DMS53 treated with DMSO at 0.1 percent for 48 hours (cell line): ENCODE measurements around the gene RNF133.
A peak's percentile ranks its signal among the peaks of the same experiment; 100 is the strongest.
"Not testable (repeated sequence)": the region's sequence is repeated elsewhere in the genome, so short reads cannot be mapped to it uniquely, and the experiment has no call there.

Source experiments
- DNase-seq: peaks from one replicate; lab custom pipeline; 2025; ENCODE audit not compliant: unreplicated experiment; lab: John Stamatoyannopoulos, UW

The RNF133 gene

DNA sequence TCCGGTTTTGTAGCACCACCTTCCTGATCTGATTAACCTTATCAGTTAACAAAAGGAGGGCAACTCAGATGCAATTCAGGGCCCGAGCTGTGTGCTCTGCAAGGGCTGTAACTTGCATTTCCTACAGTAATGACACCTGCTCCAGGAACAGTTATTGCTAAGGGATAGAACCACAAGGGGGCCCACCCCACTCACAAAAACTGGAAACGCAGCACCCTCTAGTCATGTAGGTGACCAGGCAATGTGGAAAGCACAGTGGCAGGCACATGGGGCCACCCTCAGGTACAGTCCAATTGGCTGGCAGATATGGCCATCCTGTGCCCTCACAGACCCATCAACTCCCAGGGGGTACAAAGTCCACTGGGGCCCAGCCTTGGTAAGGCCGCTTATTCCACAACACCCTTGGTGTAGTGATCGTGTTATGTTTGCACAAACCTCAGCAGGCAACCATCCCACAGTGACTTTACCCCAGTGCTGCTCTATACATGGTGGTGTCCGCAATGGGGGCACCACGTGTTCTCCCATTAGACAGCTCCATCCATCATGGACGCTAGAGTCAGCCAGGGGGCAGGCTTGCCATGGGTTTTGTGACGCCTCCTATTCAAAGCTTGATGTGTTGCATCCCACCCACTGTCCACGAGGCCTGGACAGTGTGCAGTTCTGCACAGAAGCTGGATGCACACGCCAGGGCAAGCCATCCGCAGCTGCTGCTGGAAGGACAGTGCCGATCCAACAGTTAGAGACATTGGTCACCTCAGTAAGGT is 9.4 kb downstream of the RNF133 start:
- no peak for DNase-seq

DNA sequence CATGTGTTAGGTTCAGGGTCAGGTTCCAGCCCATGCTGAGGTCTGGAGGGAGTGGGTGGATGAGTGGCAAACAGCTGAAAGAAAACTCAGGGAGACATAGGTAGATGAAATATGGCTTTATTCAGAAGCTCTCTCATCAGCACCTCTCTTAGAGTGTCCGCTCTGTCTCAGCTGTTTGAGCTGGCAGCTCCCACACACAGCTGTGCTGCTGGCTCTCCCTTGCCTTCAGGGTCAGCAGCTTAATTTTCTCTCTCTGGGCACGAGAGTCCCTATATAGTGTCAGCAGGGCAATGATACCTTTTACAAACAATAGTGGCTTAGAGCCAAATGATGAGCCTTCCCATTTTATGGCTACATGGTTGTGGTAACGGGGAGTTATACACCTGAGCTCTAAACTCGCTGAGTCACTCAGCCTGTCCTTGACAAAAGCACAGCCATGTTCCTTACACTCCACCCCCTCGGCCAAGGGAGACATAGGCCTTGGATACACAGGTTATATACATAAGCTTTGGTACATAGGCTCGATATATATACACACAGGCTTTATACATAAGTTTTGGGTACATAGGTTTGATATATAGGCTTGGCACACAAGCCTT is 10.4 kb downstream of the RNF133 start:
- no peak for DNase-seq

DNA sequence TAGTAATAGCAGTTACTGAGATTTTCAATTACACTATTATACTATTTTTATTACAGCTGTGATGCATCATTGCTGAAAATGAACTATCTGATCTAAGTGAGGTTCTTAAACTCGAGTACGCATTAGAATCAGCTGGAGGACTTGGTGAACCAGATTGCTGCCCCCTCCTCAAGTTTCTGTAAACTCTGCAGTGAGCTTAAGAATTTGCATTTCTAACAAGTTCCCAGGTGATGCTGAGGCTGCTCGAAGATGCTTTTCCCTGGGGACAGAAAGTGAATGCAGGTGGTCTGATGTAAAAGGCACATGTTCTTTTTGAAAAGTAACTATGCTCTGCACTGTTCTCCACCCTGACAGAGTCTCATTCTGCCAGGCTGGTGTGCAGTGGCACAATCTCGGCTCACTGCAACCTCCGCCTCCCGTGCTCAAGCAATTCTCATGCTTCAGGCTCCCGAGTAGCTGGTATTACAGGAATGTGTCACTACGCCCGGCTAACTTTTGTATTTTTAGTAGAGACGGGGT is 12.5 kb downstream of the RNF133 start:
- DNase-seq = no peak

DNA sequence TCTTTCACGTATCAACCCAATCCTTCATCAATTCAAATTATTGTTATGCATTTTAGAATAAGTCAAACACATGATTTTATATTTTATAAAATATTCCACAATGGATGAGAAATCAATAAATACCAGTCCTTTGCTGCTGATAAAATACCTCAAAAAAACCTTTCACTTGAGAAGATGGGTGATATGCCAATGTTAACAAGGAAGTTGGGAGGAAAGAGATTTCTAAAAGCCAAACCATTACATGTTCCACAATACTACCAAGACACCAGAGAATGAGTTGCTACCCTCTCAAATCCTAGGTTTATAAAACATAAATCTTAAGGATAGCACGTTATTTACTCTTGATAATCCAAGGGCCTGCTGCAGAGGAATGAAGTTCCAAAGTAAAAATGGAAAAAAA is 14.4 kb downstream of the RNF133 start:
- no peak for DNase-seq

DNA sequence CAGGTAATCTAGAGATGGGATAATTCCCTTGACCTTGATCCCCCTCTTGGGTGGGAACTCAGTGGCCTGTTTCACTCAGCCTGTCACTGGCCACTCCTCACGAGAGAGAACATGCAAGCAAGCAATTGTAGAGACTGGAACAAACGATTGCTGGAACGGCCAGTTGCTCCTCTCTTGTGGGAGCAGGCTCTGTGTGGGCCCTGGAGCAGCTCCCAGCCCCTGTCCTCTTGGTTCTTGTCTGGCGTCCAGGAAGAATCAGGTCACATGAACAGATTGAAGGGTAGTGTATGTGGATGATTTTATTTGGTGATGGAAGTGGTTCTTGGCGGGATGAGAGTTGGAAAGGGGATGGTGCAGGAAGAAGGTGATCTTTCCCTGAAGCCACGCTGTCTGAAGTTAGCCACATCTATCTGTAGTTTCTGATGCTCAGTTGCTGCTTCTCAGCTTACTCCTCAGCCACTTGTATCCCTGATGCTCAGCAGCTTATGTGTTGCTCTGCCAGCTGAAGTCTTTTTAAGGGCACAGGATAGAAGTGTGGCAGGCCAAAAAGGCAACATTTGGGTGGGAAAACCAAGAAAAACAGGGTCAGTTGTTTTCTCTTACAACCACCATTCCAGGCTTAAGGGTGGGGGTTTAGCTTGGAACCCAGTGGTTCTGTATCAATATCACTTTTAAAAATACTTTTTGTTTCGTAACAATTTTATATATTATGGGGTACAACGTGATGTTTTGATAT is 15.9 kb downstream of the RNF133 start:
- DNase-seq = no peak

DNA sequence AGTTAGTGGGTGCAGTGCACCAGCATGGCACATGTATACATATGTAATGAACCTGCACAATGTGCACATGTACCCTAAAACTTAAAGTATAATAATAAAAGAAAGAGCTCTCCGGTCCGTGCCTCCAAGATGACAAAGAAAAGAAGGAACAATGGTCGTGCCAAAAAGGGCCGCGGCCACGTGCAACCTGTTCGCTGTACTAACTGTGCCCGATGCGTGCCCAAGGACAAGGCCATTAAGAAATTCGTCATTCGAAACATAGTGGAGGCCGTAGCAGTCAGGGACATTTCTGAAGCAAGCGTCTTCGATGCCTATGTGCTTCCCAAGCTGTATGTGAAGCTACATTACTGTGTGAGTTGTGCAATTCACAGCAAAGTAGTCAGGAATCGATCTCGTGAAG is 17.7 kb downstream of the RNF133 start:
- not testable (repeated sequence) for DNase-seq

DNA sequence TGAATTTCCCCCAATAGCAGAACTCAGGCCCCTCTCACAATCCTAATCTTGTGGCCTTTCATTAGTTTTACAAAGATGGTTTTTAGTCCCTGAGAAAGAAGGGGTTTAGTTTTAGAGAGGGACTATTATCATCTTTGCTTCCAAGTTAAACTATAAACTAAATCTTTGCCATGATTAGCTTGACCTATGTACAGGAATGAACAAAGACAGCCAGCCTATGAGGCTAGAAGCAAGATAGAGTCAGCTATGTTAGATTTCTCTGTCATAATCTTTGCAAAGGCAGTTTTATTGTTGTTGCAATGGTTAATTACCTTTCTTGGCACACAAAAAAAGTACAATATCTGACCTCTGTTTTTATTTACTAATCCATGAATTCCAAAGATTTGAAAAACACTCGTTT is 19.1 kb downstream of the RNF133 start:
- DNase-seq = peak; percentile 10

DNA sequence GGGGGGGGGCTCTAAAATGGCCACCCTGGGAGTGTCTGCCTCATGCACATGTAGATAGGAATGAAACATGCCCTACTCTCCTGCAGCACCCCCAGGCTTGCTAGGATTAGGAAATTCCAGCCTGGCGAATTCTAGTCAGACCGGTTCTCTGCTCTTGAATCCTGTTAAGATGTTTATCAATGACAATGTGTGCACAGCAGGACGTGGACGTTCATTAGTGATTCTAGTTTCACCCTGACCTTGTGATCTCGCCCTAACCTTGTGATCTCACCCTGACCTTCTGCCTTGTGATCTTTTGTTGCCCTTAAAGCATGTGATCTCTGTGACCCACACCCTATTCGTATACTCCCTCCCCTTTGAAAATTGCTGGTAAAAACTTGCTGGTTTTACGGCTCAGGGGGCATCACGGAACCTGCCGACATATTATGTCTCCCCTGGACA is 19.6 kb downstream of the RNF133 start:
- peak; percentile 91 for DNase-seq

DNA sequence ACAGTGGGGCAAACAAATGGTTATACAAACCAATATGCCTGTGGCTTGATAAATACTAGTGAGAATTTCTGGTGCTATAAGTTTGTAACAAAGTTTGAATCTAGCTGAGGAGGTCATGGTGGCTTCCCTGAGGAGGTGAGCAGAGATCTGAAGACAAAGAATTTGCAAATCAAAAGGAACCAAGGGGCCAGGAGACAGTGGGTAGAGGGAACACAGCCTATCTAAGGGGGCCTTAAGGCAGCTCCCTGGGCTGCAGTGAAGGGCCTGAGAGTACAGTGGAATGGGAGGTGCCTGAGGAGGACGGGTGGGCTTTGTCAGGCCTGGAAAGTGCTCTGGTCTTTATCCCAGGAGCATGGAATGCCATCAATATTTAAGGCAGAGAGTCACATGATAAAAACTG is 21.8 kb downstream of the RNF133 start:
- no peak for DNase-seq

DNA sequence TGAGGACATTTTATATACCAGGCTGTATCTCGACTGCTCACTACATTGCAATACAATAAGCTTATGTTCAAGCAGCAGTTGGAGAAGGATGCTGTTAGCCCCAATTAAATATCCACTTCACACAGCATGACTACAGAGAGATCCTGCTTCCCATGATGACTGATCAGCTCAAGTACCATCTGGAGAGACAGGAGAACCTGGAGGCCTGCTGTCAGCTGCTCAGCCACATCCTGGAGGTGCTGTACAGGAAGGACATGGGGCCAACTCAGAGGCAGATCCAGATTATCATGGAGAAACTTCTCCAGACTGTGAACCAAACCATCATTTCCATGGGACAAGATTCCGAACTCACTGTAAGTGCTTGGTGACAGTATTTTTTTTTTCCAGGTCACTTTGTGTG is 22.5 kb downstream of the RNF133 start:
- DNase-seq = peak; percentile 92

DNA sequence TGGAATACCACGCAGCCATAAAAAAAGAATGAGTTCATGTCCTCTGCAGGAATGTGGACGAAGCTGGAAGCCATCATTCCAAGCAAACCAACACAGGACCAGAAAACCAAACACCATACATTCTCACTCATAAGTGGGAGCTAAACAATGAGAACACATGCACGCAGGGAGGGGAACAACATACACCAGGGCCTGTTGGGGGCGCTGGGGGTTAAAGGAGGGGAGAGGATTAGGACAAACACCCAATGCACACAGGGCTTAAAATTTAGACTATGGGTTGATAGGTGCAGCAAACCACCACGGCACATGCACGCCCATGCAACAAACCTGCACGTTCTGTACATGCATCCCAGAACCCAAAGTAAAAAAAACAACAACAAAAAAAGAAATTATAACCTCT is 23.3 kb downstream of the RNF133 start:
- no peak for DNase-seq

DNA sequence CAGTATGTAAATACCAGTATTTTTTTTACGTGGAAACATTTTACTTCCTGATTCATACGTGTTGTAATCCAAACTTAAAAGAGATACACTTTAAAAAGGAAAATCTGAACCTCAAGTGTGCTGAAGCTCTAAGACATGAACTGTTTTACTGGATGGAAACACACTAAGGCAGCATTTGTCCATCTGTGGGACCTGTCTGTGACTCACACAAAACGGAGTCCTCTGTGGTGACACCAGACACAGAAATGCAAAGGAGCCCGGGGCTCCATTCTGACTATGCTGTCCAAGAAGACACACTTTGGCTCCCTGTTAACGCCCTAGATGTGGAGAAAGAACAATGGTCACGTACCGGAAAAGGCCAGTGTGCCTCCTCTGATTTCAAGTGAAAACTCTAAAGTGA is 23.9 kb downstream of the RNF133 start:
- no peak for DNase-seq

DNA sequence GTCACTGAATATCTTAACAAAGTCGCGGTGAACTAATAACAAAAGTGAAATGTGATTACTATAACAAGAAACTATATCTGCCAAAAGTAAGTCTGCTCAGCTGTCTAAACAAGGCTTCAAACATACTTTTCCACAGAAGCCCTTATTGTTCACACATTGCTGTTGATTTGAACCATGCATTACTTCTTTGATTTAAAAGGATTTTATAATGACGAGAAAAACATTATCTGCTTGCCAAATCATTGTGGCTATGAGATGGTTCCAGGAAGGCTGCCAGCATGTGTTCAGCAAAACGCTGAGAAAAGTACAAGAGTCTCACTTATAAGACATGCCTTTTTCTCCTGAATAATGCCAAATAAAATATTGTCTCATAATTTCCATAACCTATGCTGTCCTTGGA is 24.4 kb downstream of the RNF133 start:
- no peak for DNase-seq

DNA sequence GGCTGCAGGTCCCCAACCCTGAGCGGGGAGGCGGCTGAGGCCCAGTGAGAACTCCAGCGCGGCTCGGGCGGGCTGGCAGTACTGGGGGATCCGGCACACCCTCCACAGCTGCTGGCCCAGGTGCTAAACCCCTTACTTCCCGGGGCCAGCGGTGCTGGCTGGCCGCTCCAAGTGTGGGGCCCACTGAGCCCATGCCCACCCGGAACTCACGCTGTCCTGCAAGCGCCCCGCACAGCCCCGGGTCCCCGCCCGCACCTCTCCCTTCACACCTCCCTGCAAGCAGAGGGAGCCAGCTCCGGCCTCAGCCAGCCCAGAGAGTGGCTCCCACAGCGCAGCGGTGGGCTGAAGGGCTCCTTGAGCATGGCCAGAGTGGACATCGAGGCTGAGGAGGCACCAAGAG is 25.0 kb downstream of the RNF133 start:
- no peak for DNase-seq

DNA sequence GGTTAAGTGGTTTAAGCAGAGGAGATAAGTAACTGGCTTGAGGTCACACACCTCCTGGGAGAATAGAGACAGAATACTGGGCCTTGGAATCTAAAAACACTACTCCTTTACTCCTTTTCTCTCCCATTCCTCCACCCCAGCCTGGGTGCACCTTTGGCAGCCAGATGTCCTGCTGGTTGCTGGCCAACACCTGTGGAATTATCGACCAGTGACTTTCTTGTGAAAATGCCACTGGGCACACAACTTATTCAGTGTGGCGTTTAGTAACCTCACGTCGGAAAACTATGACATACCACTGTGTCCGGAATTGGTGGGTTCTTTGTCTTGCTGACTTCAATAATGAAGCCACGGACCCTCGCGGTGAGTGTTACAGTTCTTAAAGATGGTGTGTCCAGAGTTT is 26.4 kb downstream of the RNF133 start:
- DNase-seq = no peak

DNA sequence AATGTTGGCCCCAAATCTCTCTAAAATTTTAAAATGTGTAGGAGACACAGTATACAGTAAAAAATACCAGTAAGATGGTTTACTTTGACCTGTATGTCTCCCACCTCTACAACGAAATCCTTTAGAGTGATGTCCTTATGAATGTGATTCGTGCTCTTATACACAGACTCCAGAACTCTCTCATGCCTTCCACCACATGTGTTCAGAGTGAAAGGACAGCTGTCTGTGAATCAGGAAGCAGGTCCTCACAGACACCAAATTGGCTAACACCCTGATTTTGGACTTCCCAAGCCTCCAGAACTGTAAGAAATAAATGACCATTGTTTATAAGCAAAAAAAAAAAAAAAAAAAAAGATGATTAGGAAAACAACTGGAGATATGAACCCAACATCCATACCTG is 35.2 kb downstream of the RNF133 start:
- DNase-seq = no peak

DNA sequence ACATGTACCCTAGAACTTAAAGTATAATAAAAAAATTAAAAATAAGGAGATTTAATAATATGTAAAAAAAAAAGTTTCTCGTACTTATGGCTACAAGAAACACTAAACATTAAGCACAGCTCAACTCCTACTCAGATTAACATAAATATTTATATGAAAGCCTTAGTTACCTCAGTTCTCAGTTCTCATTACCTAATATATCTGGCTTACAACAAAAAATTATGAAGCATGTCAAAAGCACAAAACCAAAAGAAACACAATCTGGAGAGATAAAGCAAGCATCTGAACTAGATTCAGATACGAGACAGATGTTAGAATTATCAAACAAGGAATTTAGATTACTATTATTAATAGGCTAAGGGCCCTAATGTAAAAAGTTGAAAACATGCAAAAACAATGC is 40.1 kb downstream of the RNF133 start:
- no peak for DNase-seq

DNA sequence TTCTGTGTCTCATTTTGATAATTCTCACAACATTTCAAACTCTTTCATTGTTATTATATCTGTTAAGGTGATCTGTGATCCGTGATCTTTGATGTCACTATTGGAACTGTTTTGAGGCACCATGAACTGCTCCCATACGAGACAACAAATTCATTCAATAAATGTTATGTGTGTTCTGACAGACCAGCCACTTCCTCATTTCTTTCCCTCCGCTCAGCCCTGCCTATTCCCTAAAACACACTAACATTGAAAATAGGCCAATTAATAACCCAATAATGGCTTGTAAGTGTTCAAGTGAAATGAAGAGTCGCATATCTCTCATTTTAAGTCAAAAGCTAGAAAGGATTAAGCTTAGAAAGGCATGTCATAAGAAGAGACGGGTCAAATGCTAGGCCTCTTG is 45.2 kb downstream of the RNF133 start:
- no peak for DNase-seq

DNA sequence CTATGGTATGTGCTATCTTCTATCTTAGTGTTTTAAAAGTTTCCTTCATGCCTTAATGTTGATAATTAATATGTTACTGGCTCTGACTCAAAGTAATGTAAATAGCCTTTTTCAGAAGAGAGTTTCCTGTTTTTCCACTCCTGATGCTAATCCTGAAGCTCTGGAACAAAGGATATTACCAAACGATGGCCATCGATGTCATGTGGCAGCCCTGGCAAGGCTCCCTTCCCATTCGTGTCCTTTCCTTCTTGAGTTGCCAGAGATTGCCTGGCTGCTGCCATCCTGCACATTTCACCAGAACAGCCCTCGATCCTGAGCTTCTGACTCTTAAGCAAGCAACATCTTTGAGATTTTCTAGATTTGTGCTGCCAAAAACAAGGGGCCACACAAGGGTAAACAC is 46.0 kb downstream of the RNF133 start:
- peak; percentile 92 for DNase-seq

DNA sequence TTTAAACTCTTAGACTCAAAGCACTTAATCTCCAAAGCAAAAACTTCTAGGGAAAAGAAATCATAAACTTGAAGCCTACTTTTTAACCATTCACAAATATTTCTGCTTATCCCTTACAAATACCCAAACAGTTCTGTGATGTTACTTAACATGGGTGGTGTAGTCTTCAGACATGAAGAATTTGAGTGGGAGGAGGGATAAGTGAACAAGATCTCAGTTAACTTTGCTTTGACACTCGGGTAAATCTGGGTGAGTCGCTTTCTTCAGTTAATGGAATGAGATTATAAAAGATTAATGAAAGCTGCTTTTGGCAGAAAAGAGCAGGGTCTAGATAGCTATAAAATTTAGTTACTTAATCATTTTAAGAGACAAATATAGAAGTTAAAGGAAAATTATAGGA is 47.5 kb downstream of the RNF133 start:
- DNase-seq = no peak
